ENCODE results near the gene WDR20. TPM values are rescaled to one million over a fixed set of nuclear protein-coding genes. Genes with fewer than 3 reads are reported as not detected.

The WDR20 gene
- total RNA-seq, 4 donors from 2014 or later, result 27.6 to 36.7 (median 33.6) TPM

GRCh38 chr14:102182936-102183619, 43.4 kb downstream of the WDR20 start:
- Histone ChIP-seq H3K36me3 (no peaks in the 10 kb centered on the region), H3K27ac (no peak overlapping the region), H3K4me1 (peaks cover 0 to 20% (median 0%) of the 10 kb centered on the region in 4 donors), H3K4me3 (no peak overlapping the region), H3K27me3 (no peaks in the 10 kb centered on the region), H3K9me3 (no peaks in the 10 kb centered on the region)
- no peak for TF ChIP-seq CTCF (IDR thresholded peaks at IDR 0.05)
- TF ChIP-seq POLR2A (IDR thresholded peaks at IDR 0.05), result no peak
- DNase-seq, result no peak

GRCh38 chr14:102183886-102184285, 44.2 kb downstream of the WDR20 start:
- H3K27ac ChIP-seq, result no peak overlapping the region
- TF ChIP-seq CTCF (IDR thresholded peaks at IDR 0.05) (no peak), POLR2A (IDR thresholded peaks at IDR 0.05) (no peak)
- DNase-seq, result no peak
- H3K36me3 ChIP-seq, result no peaks in the 10 kb centered on the region
- no peak overlapping the region for H3K4me3 ChIP-seq
- H3K9me3 ChIP-seq, result no peaks in the 10 kb centered on the region
- no peaks in the 10 kb centered on the region for H3K27me3 ChIP-seq
- H3K4me1 ChIP-seq, result peaks cover 0 to 20% (median 0%) of the 10 kb centered on the region in 4 donors

- no peak overlapping the region for H3K27ac ChIP-seq
- DNase-seq, result no peak
- H3K4me1 ChIP-seq, result peaks cover 0 to 20% (median 0%) of the 10 kb centered on the region in 4 donors
- no peaks in the 10 kb centered on the region for H3K27me3 ChIP-seq
- no peaks in the 10 kb centered on the region for H3K36me3 ChIP-seq
- no peak for TF ChIP-seq POLR2A (IDR thresholded peaks at IDR 0.05)
- no peak for TF ChIP-seq CTCF (IDR thresholded peaks at IDR 0.05)
- H3K9me3 ChIP-seq, result no peaks in the 10 kb centered on the region
- H3K4me3 ChIP-seq, result no peak overlapping the region
Observed at GRCh38 chr14:102184316-102185035, 44.8 kb downstream of the WDR20 start.

GRCh38 chr14:102185360-102185759, 45.7 kb downstream of the WDR20 start:
- peaks cover 0 to 20% (median 0%) of the 10 kb centered on the region in 4 donors for H3K4me1 ChIP-seq

GRCh38 chr14:102187044-102187443, 47.3 kb downstream of the WDR20 start:
- Histone ChIP-seq H3K4me1 (peaks cover 0 to 20% (median 0%) of the 10 kb centered on the region in 4 donors), H3K4me3 (no peak overlapping the region), H3K36me3 (no peaks in the 10 kb centered on the region), H3K27me3 (no peaks in the 10 kb centered on the region), H3K9me3 (no peaks in the 10 kb centered on the region), H3K27ac (no peak overlapping the region)
- no peak for DNase-seq
- TF ChIP-seq CTCF (IDR thresholded peaks at IDR 0.05), result no peak
- no peak for TF ChIP-seq POLR2A (IDR thresholded peaks at IDR 0.05)

More at GRCh38 chr14:102185360-102185759, 45.7 kb downstream of the WDR20 start:
- H3K27me3 ChIP-seq, result no peaks in the 10 kb centered on the region
- no peak for DNase-seq
- no peaks in the 10 kb centered on the region for H3K9me3 ChIP-seq
- H3K27ac ChIP-seq, result no peak overlapping the region
- H3K4me3 ChIP-seq, result no peak overlapping the region
- no peaks in the 10 kb centered on the region for H3K36me3 ChIP-seq
- TF ChIP-seq POLR2A (IDR thresholded peaks at IDR 0.05) (no peak), CTCF (IDR thresholded peaks at IDR 0.05) (no peak)

Measured in Peyer's patch (tissue), 4 donors.